Coronary artery (tissue), 2 donors: Measurements from ENCODE around the gene RNF114.
"Not testable (repeated sequence)": the region's sequence is repeated elsewhere in the genome, so short reads cannot be mapped to it uniquely, and the experiment has no call there.

Experiments
- DNase-seq: peaks from one replicate; pipeline ENCODE4 v3.0.0-alpha.2; 2017; ENCODE audit warnings: low spot score
- H3K27ac ChIP-seq, 2 donors: fragments of 200-600 bp; sonication (generic); one replicate each; pipeline ENCODE4 v1.5.1; 2016 to 2019
- H3K4me3 ChIP-seq: fragments of 200-600 bp; sonication (generic); 2 replicates; pipeline ENCODE4 v1.5.1; 2016; ENCODE audit warnings: mild to moderate bottlenecking, moderate library complexity
- TF ChIP-seq, protein P1 (sequence below): fragments of 200-600 bp; sonication (generic); IDR thresholded peaks from one replicate; pipeline ENCODE4 v1.5.1; 2019; ENCODE audit warnings: antibody characterized with exemption

The RNF114 gene

DNA sequence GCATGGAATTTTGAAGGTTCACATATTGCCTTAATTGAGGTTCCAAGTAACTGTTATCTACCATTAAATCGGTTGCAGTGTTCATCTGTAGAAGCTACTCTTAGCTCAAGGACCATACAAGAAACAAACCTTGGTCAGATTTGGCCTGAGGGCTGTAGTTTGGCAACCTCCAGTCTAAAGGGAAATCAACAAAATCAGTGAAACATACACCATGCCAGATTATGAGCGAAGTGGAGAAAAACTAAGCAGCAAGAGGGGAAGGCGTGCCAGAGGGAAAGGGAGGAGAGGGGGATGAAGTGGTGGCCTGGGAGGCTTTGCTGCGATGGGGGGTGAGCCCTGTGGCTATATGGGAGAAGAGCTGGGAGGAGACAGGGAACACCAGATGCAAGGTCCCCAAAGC, 37.8 kb downstream of the RNF114 start:
- no peak overlapping the region for H3K27ac ChIP-seq
- no peak overlapping the region for H3K4me3 ChIP-seq
- DNase-seq = no peak
- TF ChIP-seq, protein P1, sequence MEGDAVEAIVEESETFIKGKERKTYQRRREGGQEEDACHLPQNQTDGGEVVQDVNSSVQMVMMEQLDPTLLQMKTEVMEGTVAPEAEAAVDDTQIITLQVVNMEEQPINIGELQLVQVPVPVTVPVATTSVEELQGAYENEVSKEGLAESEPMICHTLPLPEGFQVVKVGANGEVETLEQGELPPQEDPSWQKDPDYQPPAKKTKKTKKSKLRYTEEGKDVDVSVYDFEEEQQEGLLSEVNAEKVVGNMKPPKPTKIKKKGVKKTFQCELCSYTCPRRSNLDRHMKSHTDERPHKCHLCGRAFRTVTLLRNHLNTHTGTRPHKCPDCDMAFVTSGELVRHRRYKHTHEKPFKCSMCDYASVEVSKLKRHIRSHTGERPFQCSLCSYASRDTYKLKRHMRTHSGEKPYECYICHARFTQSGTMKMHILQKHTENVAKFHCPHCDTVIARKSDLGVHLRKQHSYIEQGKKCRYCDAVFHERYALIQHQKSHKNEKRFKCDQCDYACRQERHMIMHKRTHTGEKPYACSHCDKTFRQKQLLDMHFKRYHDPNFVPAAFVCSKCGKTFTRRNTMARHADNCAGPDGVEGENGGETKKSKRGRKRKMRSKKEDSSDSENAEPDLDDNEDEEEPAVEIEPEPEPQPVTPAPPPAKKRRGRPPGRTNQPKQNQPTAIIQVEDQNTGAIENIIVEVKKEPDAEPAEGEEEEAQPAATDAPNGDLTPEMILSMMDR = no peak

DNA sequence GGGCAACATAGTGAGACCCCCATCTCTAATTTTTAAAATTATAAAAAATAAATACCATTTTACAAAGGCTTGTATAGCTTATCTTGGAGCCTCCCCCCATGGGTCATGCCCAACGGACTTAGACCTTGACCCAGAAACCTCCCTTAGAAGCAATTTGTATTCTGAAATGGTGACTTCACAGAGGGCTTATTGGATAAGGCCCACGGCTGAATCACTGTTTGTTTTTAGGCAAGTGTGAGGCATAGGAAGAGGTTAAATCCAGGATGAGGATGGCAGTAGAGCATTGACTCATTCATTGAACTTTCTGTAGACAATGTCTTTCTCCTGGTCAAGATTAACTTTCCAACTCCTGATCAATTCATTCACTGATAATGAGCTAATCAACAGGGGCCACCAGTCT, 40.3 kb downstream of the RNF114 start:
- H3K27ac ChIP-seq = no peak overlapping the region
- TF ChIP-seq, protein P1 = no peak
- H3K4me3 ChIP-seq = no peak overlapping the region
- DNase-seq = no peak

GRCh38 chr20:49977740-49978139, 41.5 kb downstream of the RNF114 start:
- not testable (repeated sequence) for H3K4me3 ChIP-seq, H3K27ac ChIP-seq, DNase-seq

GRCh38 chr20:49978685-49979029, 42.5 kb downstream of the RNF114 start:
- TF ChIP-seq, protein P1 = no peak
- DNase-seq = no peak
- H3K4me3 ChIP-seq = no peak overlapping the region
- no peak overlapping the region for H3K27ac ChIP-seq

- DNase-seq = no peak
- TF ChIP-seq, protein P1 = peak; percentile 100
- Histone ChIP-seq H3K27ac (no peak overlapping the region), H3K4me3 (peak overlapping the region; percentile 63)
Measured at GRCh38 chr20:49979030-49979832, 43.0 kb downstream of the RNF114 start.

- DNase-seq = no peak
- Histone ChIP-seq H3K4me3 (no peak overlapping the region), H3K27ac (no peak overlapping the region)
- TF ChIP-seq, protein P1 = no peak
Measured at GRCh38 chr20:49980140-49981008, 44.2 kb downstream of the RNF114 start.

DNA sequence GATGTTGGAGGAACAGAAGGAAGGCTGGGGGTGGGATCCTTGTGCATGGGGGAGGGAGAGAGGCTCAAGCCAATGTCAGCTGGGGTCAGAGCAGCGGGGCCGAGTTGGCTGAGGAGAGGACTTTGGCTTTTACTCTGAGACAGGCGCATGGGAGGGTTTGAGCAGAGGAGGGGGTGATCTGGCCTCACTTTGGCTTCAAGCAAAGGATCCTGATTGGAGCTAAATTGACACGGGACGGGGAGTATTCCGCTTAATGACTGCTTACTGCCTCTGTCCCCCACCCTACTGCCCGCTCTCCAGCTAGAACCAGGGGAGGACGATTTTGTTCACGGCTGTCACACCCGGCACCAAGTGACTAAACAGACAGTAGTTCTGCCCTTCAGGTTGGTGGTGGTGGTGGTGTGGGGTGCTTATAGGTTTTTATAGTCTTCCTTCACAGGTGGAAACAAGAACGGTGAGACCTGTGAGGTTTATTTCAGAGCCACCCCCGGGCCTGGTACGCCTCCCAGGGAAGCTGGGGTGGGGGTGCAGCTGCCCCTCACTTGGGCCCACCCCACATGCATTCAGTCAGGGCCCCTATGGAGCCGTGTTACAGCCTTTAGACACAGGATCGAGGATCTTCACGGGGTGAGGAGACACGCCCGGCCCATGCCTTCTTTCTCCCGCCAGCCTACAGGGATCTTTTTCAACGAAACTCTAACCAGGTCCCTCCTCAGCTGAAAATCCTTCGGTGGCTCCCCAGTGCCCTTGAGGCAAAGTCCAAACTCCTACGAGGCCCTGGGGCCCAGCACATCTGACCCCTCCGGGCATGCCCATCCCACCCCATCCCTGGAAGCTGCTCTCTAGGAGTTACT, 45.2 kb downstream of the RNF114 start:
- TF ChIP-seq, protein P1 = no peak
- Histone ChIP-seq H3K27ac (no peak overlapping the region), H3K4me3 (no peak overlapping the region)
- no peak for DNase-seq
